GM23248 (cell line): ENCODE measurements around the gene KRTAP4-1.

Experiments used
- EZH2 ChIP-seq: fragments of 200-600 bp; sonication (generic); IDR thresholded peaks from 2 replicates; pipeline ENCODE4 v1.6.1; 2018; ENCODE audit warnings: antibody characterized with exemption, mild to moderate bottlenecking; ENCODE audit not compliant: insufficient read depth, poor library complexity, severe bottlenecking
- EZH2phosphoT487 ChIP-seq: fragments of 200-600 bp; sonication (generic); IDR thresholded peaks from 2 replicates; pipeline ENCODE4 v1.6.1; 2018; ENCODE audit warnings: antibody characterized with exemption, moderate library complexity, mild to moderate bottlenecking, low read depth; ENCODE audit not compliant: insufficient read depth

DNA sequence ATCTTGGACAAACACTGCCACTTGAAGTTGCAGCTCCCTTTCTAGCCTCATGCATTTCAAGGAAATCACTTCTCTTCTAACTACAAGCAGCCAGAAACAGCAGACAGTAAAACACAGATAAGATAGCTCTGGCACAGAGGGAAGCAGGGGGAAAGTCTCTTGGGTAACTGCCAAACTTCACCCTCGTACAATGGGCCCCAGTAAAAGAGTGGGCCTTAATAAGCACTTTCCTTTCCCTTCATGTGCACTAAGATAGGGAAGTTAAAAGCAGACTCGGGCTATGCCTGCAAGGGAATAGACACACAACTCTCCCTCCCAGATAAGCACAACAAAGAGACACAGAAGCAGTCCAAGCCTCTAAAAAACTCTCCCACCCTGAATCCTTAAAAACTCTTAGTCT is 30.9 kb downstream of the KRTAP4-1 start:
- TF ChIP-seq EZH2: no peak
- TF ChIP-seq EZH2phosphoT487: no peak
